Measurements from ENCODE around the gene CPLX1. TPM values are rescaled to one million over a fixed set of nuclear protein-coding genes. Genes with fewer than 3 reads are reported as not detected.

The CPLX1 gene
- total RNA-seq, 1 experiment from 2014 or later, result 3.5 TPM

DNA sequence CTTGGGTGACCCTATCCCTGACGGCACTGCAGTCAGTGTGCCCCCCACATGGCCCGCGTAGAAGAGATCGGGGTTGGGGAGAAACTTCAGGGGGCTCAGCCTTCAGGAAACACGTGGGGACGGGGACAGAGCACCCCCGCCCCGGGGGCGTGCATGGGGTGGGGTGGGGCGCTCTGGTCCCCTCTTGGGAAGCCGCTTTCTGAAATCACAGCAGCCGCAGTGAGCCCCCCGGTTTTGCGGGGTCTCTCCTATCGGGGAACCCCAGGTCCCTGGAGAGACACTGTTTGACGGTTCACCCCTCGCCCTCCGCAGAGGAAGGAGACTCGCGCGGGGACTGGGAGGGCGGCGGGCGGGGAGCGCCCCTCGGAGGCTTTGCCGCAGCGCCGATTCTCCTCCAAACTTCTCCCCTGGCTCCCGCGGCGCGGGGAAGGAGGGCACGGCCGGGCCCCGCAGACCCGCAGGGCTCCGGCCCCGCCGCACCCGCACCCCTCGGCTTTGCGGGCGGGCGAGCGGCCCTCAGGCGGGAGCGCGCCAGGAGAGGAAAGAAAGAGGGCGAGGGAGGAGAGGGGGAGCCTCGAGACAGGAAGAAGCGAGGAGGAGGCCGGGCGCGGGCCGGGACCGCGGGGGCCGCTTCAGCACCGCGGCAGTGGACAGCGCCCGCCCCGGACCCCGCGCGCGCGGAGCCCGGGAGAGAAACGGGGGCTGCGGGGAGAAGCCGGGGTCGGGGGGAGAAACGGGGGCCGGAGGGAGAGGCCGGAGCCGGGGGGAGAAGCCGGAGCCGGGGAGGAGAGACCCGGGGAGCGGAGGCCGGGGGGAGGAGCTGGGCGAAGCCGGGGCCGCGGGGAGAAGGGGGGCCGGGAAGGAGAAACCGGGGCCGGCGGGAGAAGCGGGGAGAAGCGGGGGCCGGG lies 612 bp downstream of the CPLX1 start (continued):
- no peak for TF ChIP-seq OVOL2 (CRISPR knock-in tag; IDR thresholded peaks at IDR 0.05; ENCODE audit: borderline replicate concordance)
- peak; percentile 88; the same call in 1 of the 2 replicates for TF ChIP-seq JUN (CRISPR knock-in tag; IDR thresholded peaks at IDR 0.05)

DNA sequence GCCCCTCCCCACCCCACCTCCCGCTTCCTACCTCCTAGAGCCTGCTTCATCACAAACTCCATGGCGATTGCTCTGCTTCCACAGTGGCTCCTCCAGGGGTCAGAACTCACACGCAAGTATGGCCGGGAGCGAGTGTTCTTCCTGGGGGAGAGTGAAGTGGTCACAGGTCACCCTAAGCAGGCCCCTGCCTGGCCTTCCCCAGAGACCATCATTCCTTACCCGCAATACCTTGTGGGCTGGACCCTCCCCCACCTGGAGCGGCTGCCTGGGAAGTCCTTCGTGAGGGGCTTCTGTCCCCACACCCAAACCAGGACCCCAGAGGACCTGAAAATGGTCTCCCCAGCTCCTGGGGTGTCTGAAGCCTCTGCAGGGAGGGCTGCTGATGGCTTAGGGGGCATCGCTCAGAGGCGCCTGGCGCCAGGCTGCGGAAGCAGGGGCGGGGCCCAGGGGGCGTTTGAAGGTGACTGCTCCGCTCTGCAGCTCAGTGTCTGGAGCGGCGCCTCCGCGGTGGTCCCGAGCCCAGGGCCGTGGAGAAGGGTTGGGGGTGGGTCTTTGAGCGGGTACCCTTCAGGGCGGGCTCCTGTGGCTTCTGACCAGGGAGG lies 1.4 kb downstream of the CPLX1 start:
- CTCF ChIA-PET, result interaction anchor here (0.9 to 1.7 kb wide), 5 partner anchors 10 to 67 kb away, joined by 3 to 5 read pairs (median 3); no protein-coding TSS in a partner anchor
- peak overlapping the region; percentile 51 for H3K4me3 Mint-ChIP-seq

DNA sequence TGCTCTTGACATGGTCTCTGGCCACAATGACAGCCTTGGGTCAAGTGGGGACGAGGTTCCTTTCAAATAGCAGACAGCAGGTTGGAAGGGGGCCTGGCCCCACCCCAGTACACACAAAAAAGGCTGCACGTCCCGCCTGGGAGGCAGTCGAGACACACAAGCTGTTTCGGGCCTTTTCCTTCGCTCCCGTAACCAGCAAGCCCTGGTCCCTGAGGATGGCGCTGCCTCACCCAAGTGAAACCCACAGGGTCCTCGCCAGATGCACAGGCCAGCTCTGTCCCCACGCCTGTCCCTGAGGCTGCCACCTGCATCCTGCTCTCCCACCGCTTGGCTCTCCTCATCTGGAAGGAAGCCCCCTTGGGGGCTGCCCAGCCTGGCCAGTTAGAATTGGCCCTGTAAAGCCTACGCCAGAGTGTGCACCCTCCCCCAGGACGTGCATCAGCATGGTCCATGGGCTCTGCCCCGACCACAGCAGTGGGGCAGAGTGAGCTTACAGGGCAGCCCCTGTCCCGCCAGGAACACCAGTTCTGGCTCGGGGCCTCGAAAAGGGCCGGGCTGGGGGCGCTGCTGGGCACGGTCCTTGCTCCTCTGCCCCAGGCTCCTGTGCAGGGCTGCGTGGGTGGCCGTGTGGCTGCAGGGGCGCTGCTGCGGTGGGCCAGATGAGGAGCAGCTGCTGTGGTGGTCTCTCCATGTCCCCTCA lies 2.0 kb downstream of the CPLX1 start:
- Mint-ChIP-seq H3K4me1 (no peaks in the 10 kb centered on the region), H3K4me3 (no peak overlapping the region), H3K27ac (no peak overlapping the region), H3K27me3 (ENCODE audit: low read depth) (peaks cover 81% of the 10 kb centered on the region), H3K36me3 (no peaks in the 10 kb centered on the region), H3K9me3 (no peaks in the 10 kb centered on the region)
- ATAC-seq (0 out of 2 replicates have a peak, but pooled peaks have one; percentile 5), DNase-seq (ENCODE audit: low spot score) (no peak)
- ChIA-PET POLR2A (no interaction called here), CTCF (interaction anchor here (0.9 to 1.7 kb wide), 5 partner anchors 9 to 68 kb away, joined by 3 to 5 read pairs (median 3); no protein-coding TSS in a partner anchor)
- TF ChIP-seq, protein P1, sequence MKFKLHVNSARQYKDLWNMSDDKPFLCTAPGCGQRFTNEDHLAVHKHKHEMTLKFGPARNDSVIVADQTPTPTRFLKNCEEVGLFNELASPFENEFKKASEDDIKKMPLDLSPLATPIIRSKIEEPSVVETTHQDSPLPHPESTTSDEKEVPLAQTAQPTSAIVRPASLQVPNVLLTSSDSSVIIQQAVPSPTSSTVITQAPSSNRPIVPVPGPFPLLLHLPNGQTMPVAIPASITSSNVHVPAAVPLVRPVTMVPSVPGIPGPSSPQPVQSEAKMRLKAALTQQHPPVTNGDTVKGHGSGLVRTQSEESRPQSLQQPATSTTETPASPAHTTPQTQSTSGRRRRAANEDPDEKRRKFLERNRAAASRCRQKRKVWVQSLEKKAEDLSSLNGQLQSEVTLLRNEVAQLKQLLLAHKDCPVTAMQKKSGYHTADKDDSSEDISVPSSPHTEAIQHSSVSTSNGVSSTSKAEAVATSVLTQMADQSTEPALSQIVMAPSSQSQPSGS (CRISPR knock-in tag; IDR thresholded peaks at IDR 0.05; ENCODE audit: borderline replicate concordance, low read depth), result no peak
- TF ChIP-seq, protein P2, sequence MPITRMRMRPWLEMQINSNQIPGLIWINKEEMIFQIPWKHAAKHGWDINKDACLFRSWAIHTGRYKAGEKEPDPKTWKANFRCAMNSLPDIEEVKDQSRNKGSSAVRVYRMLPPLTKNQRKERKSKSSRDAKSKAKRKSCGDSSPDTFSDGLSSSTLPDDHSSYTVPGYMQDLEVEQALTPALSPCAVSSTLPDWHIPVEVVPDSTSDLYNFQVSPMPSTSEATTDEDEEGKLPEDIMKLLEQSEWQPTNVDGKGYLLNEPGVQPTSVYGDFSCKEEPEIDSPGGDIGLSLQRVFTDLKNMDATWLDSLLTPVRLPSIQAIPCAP (CRISPR knock-in tag; IDR thresholded peaks at IDR 0.05), result no peak
- TF ChIP-seq TEAD4 (CRISPR knock-in tag; IDR thresholded peaks at IDR 0.05) (no peak), TP53 (CRISPR knock-in tag; IDR thresholded peaks at IDR 0.05) (no peak), ZNF232 (CRISPR knock-in tag; IDR thresholded peaks at IDR 0.05) (no peak), RORB (CRISPR knock-in tag; IDR thresholded peaks at IDR 0.05) (no peak), NR1H2 (CRISPR knock-in tag; IDR thresholded peaks at IDR 0.05) (no peak), RELA (CRISPR knock-in tag; IDR thresholded peaks at IDR 0.05; ENCODE audit: borderline replicate concordance) (no peak)
- TF ChIP-seq, protein P3, sequence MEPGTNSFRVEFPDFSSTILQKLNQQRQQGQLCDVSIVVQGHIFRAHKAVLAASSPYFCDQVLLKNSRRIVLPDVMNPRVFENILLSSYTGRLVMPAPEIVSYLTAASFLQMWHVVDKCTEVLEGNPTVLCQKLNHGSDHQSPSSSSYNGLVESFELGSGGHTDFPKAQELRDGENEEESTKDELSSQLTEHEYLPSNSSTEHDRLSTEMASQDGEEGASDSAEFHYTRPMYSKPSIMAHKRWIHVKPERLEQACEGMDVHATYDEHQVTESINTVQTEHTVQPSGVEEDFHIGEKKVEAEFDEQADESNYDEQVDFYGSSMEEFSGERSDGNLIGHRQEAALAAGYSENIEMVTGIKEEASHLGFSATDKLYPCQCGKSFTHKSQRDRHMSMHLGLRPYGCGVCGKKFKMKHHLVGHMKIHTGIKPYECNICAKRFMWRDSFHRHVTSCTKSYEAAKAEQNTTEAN (CRISPR knock-in tag; IDR thresholded peaks at IDR 0.05), result no peak
- TF ChIP-seq, protein P4, sequence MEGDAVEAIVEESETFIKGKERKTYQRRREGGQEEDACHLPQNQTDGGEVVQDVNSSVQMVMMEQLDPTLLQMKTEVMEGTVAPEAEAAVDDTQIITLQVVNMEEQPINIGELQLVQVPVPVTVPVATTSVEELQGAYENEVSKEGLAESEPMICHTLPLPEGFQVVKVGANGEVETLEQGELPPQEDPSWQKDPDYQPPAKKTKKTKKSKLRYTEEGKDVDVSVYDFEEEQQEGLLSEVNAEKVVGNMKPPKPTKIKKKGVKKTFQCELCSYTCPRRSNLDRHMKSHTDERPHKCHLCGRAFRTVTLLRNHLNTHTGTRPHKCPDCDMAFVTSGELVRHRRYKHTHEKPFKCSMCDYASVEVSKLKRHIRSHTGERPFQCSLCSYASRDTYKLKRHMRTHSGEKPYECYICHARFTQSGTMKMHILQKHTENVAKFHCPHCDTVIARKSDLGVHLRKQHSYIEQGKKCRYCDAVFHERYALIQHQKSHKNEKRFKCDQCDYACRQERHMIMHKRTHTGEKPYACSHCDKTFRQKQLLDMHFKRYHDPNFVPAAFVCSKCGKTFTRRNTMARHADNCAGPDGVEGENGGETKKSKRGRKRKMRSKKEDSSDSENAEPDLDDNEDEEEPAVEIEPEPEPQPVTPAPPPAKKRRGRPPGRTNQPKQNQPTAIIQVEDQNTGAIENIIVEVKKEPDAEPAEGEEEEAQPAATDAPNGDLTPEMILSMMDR (IDR thresholded peaks at IDR 0.05), result no peak
- TF ChIP-seq, protein P5, sequence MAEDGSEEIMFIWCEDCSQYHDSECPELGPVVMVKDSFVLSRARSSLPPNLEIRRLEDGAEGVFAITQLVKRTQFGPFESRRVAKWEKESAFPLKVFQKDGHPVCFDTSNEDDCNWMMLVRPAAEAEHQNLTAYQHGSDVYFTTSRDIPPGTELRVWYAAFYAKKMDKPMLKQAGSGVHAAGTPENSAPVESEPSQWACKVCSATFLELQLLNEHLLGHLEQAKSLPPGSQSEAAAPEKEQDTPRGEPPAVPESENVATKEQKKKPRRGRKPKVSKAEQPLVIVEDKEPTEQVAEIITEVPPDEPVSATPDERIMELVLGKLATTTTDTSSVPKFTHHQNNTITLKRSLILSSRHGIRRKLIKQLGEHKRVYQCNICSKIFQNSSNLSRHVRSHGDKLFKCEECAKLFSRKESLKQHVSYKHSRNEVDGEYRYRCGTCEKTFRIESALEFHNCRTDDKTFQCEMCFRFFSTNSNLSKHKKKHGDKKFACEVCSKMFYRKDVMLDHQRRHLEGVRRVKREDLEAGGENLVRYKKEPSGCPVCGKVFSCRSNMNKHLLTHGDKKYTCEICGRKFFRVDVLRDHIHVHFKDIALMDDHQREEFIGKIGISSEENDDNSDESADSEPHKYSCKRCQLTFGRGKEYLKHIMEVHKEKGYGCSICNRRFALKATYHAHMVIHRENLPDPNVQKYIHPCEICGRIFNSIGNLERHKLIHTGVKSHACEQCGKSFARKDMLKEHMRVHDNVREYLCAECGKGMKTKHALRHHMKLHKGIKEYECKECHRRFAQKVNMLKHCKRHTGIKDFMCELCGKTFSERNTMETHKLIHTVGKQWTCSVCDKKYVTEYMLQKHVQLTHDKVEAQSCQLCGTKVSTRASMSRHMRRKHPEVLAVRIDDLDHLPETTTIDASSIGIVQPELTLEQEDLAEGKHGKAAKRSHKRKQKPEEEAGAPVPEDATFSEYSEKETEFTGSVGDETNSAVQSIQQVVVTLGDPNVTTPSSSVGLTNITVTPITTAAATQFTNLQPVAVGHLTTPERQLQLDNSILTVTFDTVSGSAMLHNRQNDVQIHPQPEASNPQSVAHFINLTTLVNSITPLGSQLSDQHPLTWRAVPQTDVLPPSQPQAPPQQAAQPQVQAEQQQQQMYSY (CRISPR knock-in tag; IDR thresholded peaks at IDR 0.05), result no peak
- TF ChIP-seq, protein P6, sequence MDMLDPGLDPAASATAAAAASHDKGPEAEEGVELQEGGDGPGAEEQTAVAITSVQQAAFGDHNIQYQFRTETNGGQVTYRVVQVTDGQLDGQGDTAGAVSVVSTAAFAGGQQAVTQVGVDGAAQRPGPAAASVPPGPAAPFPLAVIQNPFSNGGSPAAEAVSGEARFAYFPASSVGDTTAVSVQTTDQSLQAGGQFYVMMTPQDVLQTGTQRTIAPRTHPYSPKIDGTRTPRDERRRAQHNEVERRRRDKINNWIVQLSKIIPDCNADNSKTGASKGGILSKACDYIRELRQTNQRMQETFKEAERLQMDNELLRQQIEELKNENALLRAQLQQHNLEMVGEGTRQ (CRISPR knock-in tag; IDR thresholded peaks at IDR 0.05), result no peak

More for the DNA sequence above, 1.4 kb downstream of the CPLX1 start:
- Mint-ChIP-seq H3K36me3 (no peaks in the 10 kb centered on the region), H3K9me3 (no peaks in the 10 kb centered on the region), H3K4me1 (no peaks in the 10 kb centered on the region), H3K27ac (no peak overlapping the region), H3K27me3 (ENCODE audit: low read depth) (peaks cover 78% of the 10 kb centered on the region)
- no peak for DNase-seq (ENCODE audit: low spot score)
- POLR2A ChIA-PET, result no interaction called here
- TF ChIP-seq ZNF317 (CRISPR knock-in tag; IDR thresholded peaks at IDR 0.05; ENCODE audit: borderline replicate concordance, low read depth) (no peak), SMAD4 (CRISPR knock-in tag; IDR thresholded peaks at IDR 0.05) (no peak), EMX1 (CRISPR knock-in tag; IDR thresholded peaks at IDR 0.05) (no peak), ZNF423 (CRISPR knock-in tag; IDR thresholded peaks at IDR 0.05) (no peak), ZNF671 (CRISPR knock-in tag; IDR thresholded peaks at IDR 0.05) (no peak), MXD4 (CRISPR knock-in tag; IDR thresholded peaks at IDR 0.05; ENCODE audit: borderline replicate concordance) (no peak), NR2C2 (CRISPR knock-in tag; IDR thresholded peaks at IDR 0.05) (no peak), ZNF138 (CRISPR knock-in tag; conservative IDR thresholded peaks at IDR 0.05) (no peak), GRHL2 (CRISPR knock-in tag; IDR thresholded peaks at IDR 0.05; ENCODE audit: insufficient replicate concordance, severe bottlenecking) (no peak), ZNF219 (CRISPR knock-in tag; IDR thresholded peaks at IDR 0.05; ENCODE audit: borderline replicate concordance) (no peak)
- TF ChIP-seq, protein P7, sequence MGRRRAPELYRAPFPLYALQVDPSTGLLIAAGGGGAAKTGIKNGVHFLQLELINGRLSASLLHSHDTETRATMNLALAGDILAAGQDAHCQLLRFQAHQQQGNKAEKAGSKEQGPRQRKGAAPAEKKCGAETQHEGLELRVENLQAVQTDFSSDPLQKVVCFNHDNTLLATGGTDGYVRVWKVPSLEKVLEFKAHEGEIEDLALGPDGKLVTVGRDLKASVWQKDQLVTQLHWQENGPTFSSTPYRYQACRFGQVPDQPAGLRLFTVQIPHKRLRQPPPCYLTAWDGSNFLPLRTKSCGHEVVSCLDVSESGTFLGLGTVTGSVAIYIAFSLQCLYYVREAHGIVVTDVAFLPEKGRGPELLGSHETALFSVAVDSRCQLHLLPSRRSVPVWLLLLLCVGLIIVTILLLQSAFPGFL (CRISPR knock-in tag; IDR thresholded peaks at IDR 0.05; ENCODE audit: borderline replicate concordance), result no peak
- ATAC-seq, result no peak
